ENCODE results near the gene MSANTD3. TPM values are rescaled to one million over a fixed set of nuclear protein-coding genes. Genes with fewer than 3 reads are reported as not detected.

Gene MSANTD3
- total RNA-seq, 1 donor from 2014 or later, result 30.7 TPM

GRCh38 chr9:100489836-100490235 lies 62.9 kb downstream of the MSANTD3 start:
- Mint-ChIP-seq H3K4me3 (ENCODE audit: unreplicated experiment) (no peak overlapping the region), H3K4me1 (ENCODE audit: unreplicated experiment) (peaks cover 15% of the 10 kb centered on the region), H3K27ac (ENCODE audit: unreplicated experiment) (no peak overlapping the region), H3K27me3 (ENCODE audit: unreplicated experiment) (no peaks in the 10 kb centered on the region), H3K36me3 (ENCODE audit: low read depth, unreplicated experiment) (no peaks in the 10 kb centered on the region), H3K9me3 (ENCODE audit: unreplicated experiment) (no peaks in the 10 kb centered on the region)
- no peak for DNase-seq (ENCODE audit: low spot score)
- TF ChIP-seq, protein P1, sequence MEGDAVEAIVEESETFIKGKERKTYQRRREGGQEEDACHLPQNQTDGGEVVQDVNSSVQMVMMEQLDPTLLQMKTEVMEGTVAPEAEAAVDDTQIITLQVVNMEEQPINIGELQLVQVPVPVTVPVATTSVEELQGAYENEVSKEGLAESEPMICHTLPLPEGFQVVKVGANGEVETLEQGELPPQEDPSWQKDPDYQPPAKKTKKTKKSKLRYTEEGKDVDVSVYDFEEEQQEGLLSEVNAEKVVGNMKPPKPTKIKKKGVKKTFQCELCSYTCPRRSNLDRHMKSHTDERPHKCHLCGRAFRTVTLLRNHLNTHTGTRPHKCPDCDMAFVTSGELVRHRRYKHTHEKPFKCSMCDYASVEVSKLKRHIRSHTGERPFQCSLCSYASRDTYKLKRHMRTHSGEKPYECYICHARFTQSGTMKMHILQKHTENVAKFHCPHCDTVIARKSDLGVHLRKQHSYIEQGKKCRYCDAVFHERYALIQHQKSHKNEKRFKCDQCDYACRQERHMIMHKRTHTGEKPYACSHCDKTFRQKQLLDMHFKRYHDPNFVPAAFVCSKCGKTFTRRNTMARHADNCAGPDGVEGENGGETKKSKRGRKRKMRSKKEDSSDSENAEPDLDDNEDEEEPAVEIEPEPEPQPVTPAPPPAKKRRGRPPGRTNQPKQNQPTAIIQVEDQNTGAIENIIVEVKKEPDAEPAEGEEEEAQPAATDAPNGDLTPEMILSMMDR (IDR thresholded peaks at IDR 0.05; ENCODE audit: unreplicated experiment), result no peak

DNA sequence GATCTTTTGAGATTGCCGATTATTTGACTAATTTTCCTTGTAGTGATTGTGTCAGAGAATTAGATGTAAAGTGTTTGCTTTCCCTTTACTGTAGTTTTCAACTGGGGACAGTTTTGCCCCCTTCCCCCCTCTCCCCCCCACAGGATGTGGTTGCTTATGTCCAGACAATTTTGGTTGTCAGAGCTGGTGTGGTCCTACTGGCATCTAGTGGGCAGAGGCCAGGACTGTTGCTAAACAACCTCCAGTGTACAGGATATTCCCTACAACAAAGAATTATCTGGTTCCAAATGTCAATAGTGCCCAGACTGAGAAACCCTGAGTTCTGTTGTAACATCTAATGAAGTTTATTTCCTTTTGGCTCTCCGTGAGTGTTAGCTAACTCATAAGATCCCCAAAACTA lies 66.0 kb downstream of the MSANTD3 start:
- Mint-ChIP-seq H3K36me3 (ENCODE audit: low read depth, unreplicated experiment) (no peaks in the 10 kb centered on the region), H3K27ac (ENCODE audit: unreplicated experiment) (peak overlapping the region; percentile 49), H3K4me1 (ENCODE audit: unreplicated experiment) (peaks cover 15% of the 10 kb centered on the region), H3K27me3 (ENCODE audit: unreplicated experiment) (no peaks in the 10 kb centered on the region), H3K4me3 (ENCODE audit: unreplicated experiment) (no peak overlapping the region), H3K9me3 (ENCODE audit: unreplicated experiment) (no peaks in the 10 kb centered on the region)
- TF ChIP-seq, protein P1 (IDR thresholded peaks at IDR 0.05; ENCODE audit: unreplicated experiment), result no peak
- DNase-seq (ENCODE audit: low spot score), result no peak

DNA sequence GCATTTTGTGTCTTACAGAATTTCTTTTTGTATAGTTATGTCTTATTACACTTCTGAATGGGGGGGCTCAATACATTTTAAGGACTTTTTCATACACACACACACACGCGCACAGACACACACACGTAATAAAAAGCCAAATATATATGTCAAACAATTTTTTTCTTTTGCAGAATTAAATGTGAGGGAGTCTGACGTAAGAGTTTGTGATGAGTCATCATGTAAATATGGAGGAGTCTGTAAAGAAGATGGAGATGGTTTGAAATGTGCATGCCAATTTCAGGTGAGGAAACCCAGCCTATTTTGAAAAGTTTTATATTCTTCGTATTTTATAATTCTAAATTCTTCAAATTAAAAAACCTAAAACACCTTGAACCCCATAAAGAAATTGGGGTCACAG lies 71.6 kb downstream of the MSANTD3 start:
- H3K4me3 Mint-ChIP-seq (ENCODE audit: unreplicated experiment), result no peak overlapping the region
- no peaks in the 10 kb centered on the region for H3K9me3 Mint-ChIP-seq (ENCODE audit: unreplicated experiment)
- TF ChIP-seq, protein P1 (IDR thresholded peaks at IDR 0.05; ENCODE audit: unreplicated experiment), result no peak
- H3K27me3 Mint-ChIP-seq (ENCODE audit: unreplicated experiment), result peaks cover 3% of the 10 kb centered on the region
- H3K4me1 Mint-ChIP-seq (ENCODE audit: unreplicated experiment), result peaks cover 4% of the 10 kb centered on the region
- no peak overlapping the region for H3K27ac Mint-ChIP-seq (ENCODE audit: unreplicated experiment)
- DNase-seq (ENCODE audit: low spot score), result no peak
- no peaks in the 10 kb centered on the region for H3K36me3 Mint-ChIP-seq (ENCODE audit: low read depth, unreplicated experiment)

- no peaks in the 10 kb centered on the region for H3K36me3 Mint-ChIP-seq (ENCODE audit: low read depth, unreplicated experiment)
- no peak overlapping the region for H3K27ac Mint-ChIP-seq (ENCODE audit: unreplicated experiment)
- H3K4me1 Mint-ChIP-seq (ENCODE audit: unreplicated experiment), result peaks cover 4% of the 10 kb centered on the region
- peaks cover 3% of the 10 kb centered on the region for H3K27me3 Mint-ChIP-seq (ENCODE audit: unreplicated experiment)
- no peaks in the 10 kb centered on the region for H3K9me3 Mint-ChIP-seq (ENCODE audit: unreplicated experiment)
- TF ChIP-seq, protein P1 (IDR thresholded peaks at IDR 0.05; ENCODE audit: unreplicated experiment), result no peak
- H3K4me3 Mint-ChIP-seq (ENCODE audit: unreplicated experiment), result no peak overlapping the region
- no peak for DNase-seq (ENCODE audit: low spot score)
Observed at GRCh38 chr9:100499460-100499859, 72.5 kb downstream of the MSANTD3 start.

GRCh38 chr9:100499866-100500265 lies 72.9 kb downstream of the MSANTD3 start:
- no peaks in the 10 kb centered on the region for H3K9me3 Mint-ChIP-seq (ENCODE audit: unreplicated experiment)
- no peak for DNase-seq (ENCODE audit: low spot score)
- no peak overlapping the region for H3K27ac Mint-ChIP-seq (ENCODE audit: unreplicated experiment)
- H3K36me3 Mint-ChIP-seq (ENCODE audit: low read depth, unreplicated experiment), result no peaks in the 10 kb centered on the region
- H3K4me3 Mint-ChIP-seq (ENCODE audit: unreplicated experiment), result no peak overlapping the region
- TF ChIP-seq, protein P1 (IDR thresholded peaks at IDR 0.05; ENCODE audit: unreplicated experiment), result no peak
- peaks cover 4% of the 10 kb centered on the region for H3K4me1 Mint-ChIP-seq (ENCODE audit: unreplicated experiment)
- peaks cover 3% of the 10 kb centered on the region for H3K27me3 Mint-ChIP-seq (ENCODE audit: unreplicated experiment)

Other genes with a start within 250 kb of the MSANTD3 start
- gene TEX10, start 74.2 kb upstream of the MSANTD3 start, total RNA-seq (ENCODE audit: unreplicated experiment), result 43.5 TPM
- gene TMEFF1, start 46.0 kb downstream of the MSANTD3 start, total RNA-seq (ENCODE audit: unreplicated experiment), result 45.8 TPM
- gene CAVIN4, start 150.9 kb downstream of the MSANTD3 start, total RNA-seq (ENCODE audit: unreplicated experiment), result 7.4 TPM